ENCODE data around the gene EPS8L2.

DNA sequence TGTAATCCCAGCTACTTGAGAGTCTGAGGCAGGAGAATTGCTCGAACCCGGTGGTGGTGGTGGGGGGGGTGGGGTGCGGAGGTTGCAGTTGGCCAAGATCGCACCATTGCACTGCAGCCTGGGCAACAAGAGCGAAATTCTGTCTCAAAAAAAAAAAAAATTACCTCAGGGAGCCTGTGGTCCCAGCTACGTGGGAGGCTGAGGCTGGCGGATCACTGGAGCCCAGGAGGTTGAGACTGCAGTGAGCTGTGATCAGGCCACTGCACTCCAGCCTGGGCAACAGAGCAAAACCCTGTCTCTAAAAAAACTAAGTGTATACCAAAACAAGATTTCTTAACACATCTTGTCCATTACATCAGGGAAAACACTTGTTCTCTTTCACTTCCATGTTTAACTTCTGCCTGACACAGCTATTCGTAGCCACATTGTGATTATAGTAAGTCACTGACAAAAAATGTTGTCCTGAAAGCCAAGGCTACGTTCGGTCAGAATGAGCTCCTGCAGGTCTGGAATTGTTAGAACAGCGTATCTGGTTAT lies 9.0 kb upstream of the EPS8L2 start:
- no peak for TF ChIP-seq CTCF (IDR thresholded peaks at IDR 0.05)
- no peak for TF ChIP-seq POLR2A (IDR thresholded peaks at IDR 0.05)

Data from esophagus squamous epithelium (tissue), 4 donors.